ENCODE data around the gene CEP44.

GRCh38 chr4:174307694-174308093 lies 24.0 kb downstream of the CEP44 start:
- no peak for TF ChIP-seq POLR2A (IDR thresholded peaks at IDR 0.05; ENCODE audit: low read depth, low read length)
- TF ChIP-seq POLR2AphosphoS5 (IDR thresholded peaks at IDR 0.05; ENCODE audit: low read depth, low read length): no peak
- no peak for TF ChIP-seq SPI1 (IDR thresholded peaks at IDR 0.05; ENCODE audit: low read depth, low read length)
